K562 (cell line): ENCODE data around the gene BIRC6. TPM values are rescaled to one million over a fixed set of nuclear protein-coding genes. Genes with fewer than 3 reads are reported as not detected.

Source experiments
- ELF4 ChIP-seq: fragments of 450-650 bp; formaldehyde crosslinking; IDR thresholded peaks from 2 replicates; pipeline ENCODE4 v1.4.0; 2022; ENCODE audit warnings: missing genetic modification characterization
- ELK1 ChIP-seq: sonication (generic); formaldehyde crosslinking; IDR thresholded peaks from 2 replicates; pipeline ENCODE4 v1.8.1; 2022; ENCODE audit warnings: missing genetic modification reagents
- GTF2A2 ChIP-seq: IDR thresholded peaks from 2 replicates; pipeline ENCODE4 v1.6.1; 2016; ENCODE audit warnings: mild to moderate bottlenecking, missing genetic modification characterization, missing compliant biosample characterization
- ZNF518B ChIP-seq: fragments of 250-450 bp; sonication (Bioruptor Pico); IDR thresholded peaks from 2 replicates; pipeline ENCODE4 v1.5.0; 2021; ENCODE audit warnings: mild to moderate bottlenecking, moderate library complexity
- polyA plus RNA-seq, 8 experiments: library from polyadenylated mRNA; depleted of rRNA in 4 of 8; stranded (reverse) in 5 of 8; unstranded in 3 of 8; fragments of >200 nt; fragmentation: Nextera tagmentation in 2 of 8; fragmentation: Illumina TruSeq in 1 of 8; extraction: Ambion mirVana in 2 of 8; extraction: Trizol in 1 of 8; gene quantifications; 2 replicates each; pipeline versions ENCODE4 v1.2.1 to v1.2.3, GENCODE V29; 2011 to 2014; ENCODE audit warnings: inconsistent platforms in 1 of 8, missing spikeins in 1 of 8
- total RNA-seq, 7 experiments: library from RNA; depleted of rRNA in 6 of 7; stranded (reverse); fragments of >200 nt in 6 of 7; fragmentation: Illumina TruSeq in 2 of 7; extraction: Trizol in 2 of 7; gene quantifications; 2 replicates each; pipeline versions ENCODE4 v1.2.1 to v1.2.3, GENCODE V29; 2011 to 2021; ENCODE audit warnings: low replicate concordance in 1 of 7
- TF ChIP-seq, protein P1 (sequence below): sonication (generic); formaldehyde crosslinking; IDR thresholded peaks from 2 replicates; pipeline ENCODE4 v1.8.0; 2022; ENCODE audit warnings: mild to moderate bottlenecking, missing genetic modification reagents
- TF ChIP-seq, protein P2 (sequence below): fragments of 450-650 bp; formaldehyde crosslinking; IDR thresholded peaks from 2 replicates; pipeline ENCODE4 v1.4.0; 2020; ENCODE audit warnings: mild to moderate bottlenecking
- TF ChIP-seq, protein P3 (sequence below): fragments of 450-650 bp; formaldehyde crosslinking; IDR thresholded peaks from 2 replicates; pipeline ENCODE4 v1.4.0; 2020; ENCODE audit warnings: mild to moderate bottlenecking, moderate library complexity
- TF ChIP-seq, protein P4 (sequence below): fragments of 450-650 bp; IDR thresholded peaks from 2 replicates; pipeline ENCODE4 v1.7.0; 2016; ENCODE audit warnings: borderline replicate concordance
- TF ChIP-seq, protein P5 (sequence below): fragments of 200-400 bp; formaldehyde crosslinking; IDR thresholded peaks from 2 replicates; pipeline ENCODE4 v1.6.1; 2017; ENCODE audit warnings: mild to moderate bottlenecking, low read depth, low read length, moderate library complexity

The BIRC6 gene
- total and polyA plus RNA-seq, 9 of the 15 experiments (the other 6 are each of a cell fraction or from before 2014, with no cell fraction given), result 18.8 to 110 (median 49.8) TPM

DNA sequence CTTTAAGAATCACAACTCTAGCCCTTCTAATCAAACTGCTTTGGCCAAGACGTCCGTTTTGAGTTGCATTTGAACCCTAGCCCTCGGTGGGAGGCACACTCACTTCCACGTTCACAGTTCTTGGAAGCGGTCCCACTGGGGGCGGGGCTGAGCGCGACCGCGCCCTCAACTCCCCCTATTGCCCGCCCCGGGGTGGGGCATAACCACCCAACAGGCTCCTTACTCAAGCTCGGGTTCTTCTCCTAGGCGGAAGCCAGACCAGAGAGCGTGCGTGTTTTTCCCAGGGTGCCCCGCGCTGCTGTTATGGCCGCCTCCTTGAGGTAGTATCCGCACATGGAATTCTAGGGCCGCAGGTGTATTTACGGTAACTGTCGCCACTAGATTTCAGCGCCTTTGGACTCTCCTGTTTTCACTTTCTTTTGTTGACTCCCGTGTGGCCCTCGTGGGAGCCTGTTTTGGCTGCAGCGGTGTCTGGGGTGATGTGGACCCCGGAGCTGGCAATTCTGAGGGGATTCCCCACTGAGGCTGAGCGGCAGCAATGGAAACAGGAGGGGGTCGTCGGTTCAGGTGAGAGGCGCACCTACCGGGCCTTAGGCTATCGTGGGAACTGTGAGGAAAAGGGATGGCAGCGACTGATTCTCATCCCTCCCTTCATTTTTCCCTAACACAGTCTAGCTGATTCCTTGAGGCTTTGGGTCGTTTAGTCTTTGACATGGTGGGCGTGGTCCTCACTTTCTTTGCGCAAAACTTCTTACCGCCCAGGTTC, 271.2 kb downstream of the BIRC6 start, which contains the start of gene TTC27 (continued):
- TF ChIP-seq, protein P1, sequence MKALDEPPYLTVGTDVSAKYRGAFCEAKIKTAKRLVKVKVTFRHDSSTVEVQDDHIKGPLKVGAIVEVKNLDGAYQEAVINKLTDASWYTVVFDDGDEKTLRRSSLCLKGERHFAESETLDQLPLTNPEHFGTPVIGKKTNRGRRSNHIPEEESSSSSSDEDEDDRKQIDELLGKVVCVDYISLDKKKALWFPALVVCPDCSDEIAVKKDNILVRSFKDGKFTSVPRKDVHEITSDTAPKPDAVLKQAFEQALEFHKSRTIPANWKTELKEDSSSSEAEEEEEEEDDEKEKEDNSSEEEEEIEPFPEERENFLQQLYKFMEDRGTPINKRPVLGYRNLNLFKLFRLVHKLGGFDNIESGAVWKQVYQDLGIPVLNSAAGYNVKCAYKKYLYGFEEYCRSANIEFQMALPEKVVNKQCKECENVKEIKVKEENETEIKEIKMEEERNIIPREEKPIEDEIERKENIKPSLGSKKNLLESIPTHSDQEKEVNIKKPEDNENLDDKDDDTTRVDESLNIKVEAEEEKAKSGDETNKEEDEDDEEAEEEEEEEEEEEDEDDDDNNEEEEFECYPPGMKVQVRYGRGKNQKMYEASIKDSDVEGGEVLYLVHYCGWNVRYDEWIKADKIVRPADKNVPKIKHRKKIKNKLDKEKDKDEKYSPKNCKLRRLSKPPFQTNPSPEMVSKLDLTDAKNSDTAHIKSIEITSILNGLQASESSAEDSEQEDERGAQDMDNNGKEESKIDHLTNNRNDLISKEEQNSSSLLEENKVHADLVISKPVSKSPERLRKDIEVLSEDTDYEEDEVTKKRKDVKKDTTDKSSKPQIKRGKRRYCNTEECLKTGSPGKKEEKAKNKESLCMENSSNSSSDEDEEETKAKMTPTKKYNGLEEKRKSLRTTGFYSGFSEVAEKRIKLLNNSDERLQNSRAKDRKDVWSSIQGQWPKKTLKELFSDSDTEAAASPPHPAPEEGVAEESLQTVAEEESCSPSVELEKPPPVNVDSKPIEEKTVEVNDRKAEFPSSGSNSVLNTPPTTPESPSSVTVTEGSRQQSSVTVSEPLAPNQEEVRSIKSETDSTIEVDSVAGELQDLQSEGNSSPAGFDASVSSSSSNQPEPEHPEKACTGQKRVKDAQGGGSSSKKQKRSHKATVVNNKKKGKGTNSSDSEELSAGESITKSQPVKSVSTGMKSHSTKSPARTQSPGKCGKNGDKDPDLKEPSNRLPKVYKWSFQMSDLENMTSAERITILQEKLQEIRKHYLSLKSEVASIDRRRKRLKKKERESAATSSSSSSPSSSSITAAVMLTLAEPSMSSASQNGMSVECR (CRISPR knock-in tag), result peak; percentile 100
- TF ChIP-seq, protein P2, sequence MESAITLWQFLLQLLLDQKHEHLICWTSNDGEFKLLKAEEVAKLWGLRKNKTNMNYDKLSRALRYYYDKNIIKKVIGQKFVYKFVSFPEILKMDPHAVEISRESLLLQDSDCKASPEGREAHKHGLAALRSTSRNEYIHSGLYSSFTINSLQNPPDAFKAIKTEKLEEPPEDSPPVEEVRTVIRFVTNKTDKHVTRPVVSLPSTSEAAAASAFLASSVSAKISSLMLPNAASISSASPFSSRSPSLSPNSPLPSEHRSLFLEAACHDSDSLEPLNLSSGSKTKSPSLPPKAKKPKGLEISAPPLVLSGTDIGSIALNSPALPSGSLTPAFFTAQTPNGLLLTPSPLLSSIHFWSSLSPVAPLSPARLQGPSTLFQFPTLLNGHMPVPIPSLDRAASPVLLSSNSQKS, result no peak
- TF ChIP-seq, protein P3, sequence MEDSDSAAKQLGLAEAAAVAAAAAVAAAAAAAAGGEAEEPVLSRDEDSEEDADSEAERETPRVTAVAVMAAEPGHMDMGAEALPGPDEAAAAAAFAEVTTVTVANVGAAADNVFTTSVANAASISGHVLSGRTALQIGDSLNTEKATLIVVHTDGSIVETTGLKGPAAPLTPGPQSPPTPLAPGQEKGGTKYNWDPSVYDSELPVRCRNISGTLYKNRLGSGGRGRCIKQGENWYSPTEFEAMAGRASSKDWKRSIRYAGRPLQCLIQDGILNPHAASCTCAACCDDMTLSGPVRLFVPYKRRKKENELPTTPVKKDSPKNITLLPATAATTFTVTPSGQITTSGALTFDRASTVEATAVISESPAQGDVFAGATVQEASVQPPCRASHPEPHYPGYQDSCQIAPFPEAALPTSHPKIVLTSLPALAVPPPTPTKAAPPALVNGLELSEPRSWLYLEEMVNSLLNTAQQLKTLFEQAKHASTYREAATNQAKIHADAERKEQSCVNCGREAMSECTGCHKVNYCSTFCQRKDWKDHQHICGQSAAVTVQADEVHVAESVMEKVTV (CRISPR knock-in tag), result no peak
- TF ChIP-seq ZNF518B (CRISPR knock-in tag) (no peak), ELK1 (no peak), GTF2A2 (tag) (no peak), ELF4 (CRISPR knock-in tag) (no peak)
- TF ChIP-seq, protein P4, sequence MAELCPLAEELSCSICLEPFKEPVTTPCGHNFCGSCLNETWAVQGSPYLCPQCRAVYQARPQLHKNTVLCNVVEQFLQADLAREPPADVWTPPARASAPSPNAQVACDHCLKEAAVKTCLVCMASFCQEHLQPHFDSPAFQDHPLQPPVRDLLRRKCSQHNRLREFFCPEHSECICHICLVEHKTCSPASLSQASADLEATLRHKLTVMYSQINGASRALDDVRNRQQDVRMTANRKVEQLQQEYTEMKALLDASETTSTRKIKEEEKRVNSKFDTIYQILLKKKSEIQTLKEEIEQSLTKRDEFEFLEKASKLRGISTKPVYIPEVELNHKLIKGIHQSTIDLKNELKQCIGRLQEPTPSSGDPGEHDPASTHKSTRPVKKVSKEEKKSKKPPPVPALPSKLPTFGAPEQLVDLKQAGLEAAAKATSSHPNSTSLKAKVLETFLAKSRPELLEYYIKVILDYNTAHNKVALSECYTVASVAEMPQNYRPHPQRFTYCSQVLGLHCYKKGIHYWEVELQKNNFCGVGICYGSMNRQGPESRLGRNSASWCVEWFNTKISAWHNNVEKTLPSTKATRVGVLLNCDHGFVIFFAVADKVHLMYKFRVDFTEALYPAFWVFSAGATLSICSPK, result 0 out of 2 replicates have a peak, but pooled peaks have one; percentile 37
- TF ChIP-seq, protein P5, sequence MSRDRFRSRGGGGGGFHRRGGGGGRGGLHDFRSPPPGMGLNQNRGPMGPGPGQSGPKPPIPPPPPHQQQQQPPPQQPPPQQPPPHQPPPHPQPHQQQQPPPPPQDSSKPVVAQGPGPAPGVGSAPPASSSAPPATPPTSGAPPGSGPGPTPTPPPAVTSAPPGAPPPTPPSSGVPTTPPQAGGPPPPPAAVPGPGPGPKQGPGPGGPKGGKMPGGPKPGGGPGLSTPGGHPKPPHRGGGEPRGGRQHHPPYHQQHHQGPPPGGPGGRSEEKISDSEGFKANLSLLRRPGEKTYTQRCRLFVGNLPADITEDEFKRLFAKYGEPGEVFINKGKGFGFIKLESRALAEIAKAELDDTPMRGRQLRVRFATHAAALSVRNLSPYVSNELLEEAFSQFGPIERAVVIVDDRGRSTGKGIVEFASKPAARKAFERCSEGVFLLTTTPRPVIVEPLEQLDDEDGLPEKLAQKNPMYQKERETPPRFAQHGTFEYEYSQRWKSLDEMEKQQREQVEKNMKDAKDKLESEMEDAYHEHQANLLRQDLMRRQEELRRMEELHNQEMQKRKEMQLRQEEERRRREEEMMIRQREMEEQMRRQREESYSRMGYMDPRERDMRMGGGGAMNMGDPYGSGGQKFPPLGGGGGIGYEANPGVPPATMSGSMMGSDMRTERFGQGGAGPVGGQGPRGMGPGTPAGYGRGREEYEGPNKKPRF, result no peak
